Transverse colon (tissue), 4 donors: ENCODE measurements around the gene IFT81. TPM values are rescaled to one million over a fixed set of nuclear protein-coding genes. Genes with fewer than 3 reads are reported as not detected.
"Not testable (repeated sequence)": the region's sequence is repeated elsewhere in the genome, so short reads cannot be mapped to it uniquely, and the experiment has no call there.

Experiments
- DNase-seq: peaks from one replicate; pipeline ENCODE4 v3.0.0-alpha.2; 2019
- H3K27ac ChIP-seq, 4 donors: fragments of 200-600 bp; sonication (generic); 2 replicates each; pipeline ENCODE4 v1.5.1; 2016 to 2018; ENCODE audit warnings: inconsistent platforms in 4 of 4
- H3K27me3 ChIP-seq: fragments of 200-600 bp; sonication (generic); 2 replicates; pipeline ENCODE4 v1.5.1; 2017; ENCODE audit warnings: inconsistent platforms
- H3K36me3 ChIP-seq, 4 donors: fragments of 200-600 bp; sonication (generic); 2 replicates each; pipeline ENCODE4 v1.5.1; 2017 to 2019; ENCODE audit warnings: inconsistent platforms in 4 of 4
- H3K4me1 ChIP-seq, 4 donors: fragments of 200-600 bp; sonication (generic); 2 replicates each; pipeline ENCODE4 v1.5.1; 2017 to 2020; ENCODE audit warnings: inconsistent platforms in 4 of 4
- H3K4me3 ChIP-seq, 4 donors: fragments of 200-600 bp; sonication (generic); 1 replicate in 1 of 4; 2 replicates in 3 of 4; pipeline versions ENCODE4 v1.5.1 to v1.6.1; 2017 to 2019; ENCODE audit warnings: inconsistent platforms in 4 of 4
- H3K9me3 ChIP-seq, 2 donors: fragments of 200-600 bp; sonication (generic); 2 replicates each; pipeline ENCODE4 v1.5.1; 2017 to 2019; ENCODE audit warnings: inconsistent platforms in 2 of 2
- CTCF ChIP-seq, 5 experiments: fragments of 200-600 bp in 3 of 5; fragments of 450-650 bp in 2 of 5; sonication (generic) in 3 of 5; IDR thresholded peaks; 1 replicate in 2 of 5; 2 replicates in 3 of 5; pipeline ENCODE4 v1.5.1; 2016 to 2017; ENCODE audit warnings: antibody characterized with exemption in 5 of 5, inconsistent platforms in 3 of 5, mild to moderate bottlenecking in 2 of 5, moderate library complexity in 1 of 5
- EP300 ChIP-seq: sonication (generic); formaldehyde crosslinking; IDR thresholded peaks from one replicate; pipeline ENCODE4 v1.6.1; 2017; ENCODE audit warnings: antibody characterized with exemption, low read depth
- POLR2A ChIP-seq: fragments of 450-650 bp; IDR thresholded peaks from one replicate; pipeline ENCODE4 v1.6.1; 2016; ENCODE audit warnings: antibody characterized with exemption, mild to moderate bottlenecking, moderate library complexity
- POLR2AphosphoS5 ChIP-seq, 3 donors: sonication (generic); formaldehyde crosslinking; IDR thresholded peaks; one replicate each; pipeline ENCODE4 v1.6.1; 2016; ENCODE audit warnings: antibody characterized with exemption in 3 of 3
- WGBS, 2 donors: methylation state at CpG; one replicate each; pipeline ENCODE4 v1.1.5; 2018; ENCODE audit warnings: low coverage in 1 of 2; 5-methylcytosine and 5-hydroxymethylcytosine counted together
- in situ Hi-C, 4 donors: fragments of 200-750 bp; cut with MboI; loops; one replicate each; pipeline versions ENCODE4 v1.15.0 to v1.15.1; 2017; ENCODE audit warnings: low sequenced_read_pairs in 3 of 4, low pct_ligation_motif_present in 1 of 4, low pct_unique_long_range_greater_than_20kb in 1 of 4
- intact Hi-C: fragments of 100-400 bp; cut with DNase I; formaldehyde crosslinking; loops from one replicate; pipeline ENCODE4 v1.15.1; 2023; ENCODE audit warnings: low total_unique reads
- total RNA-seq, 4 donors: library from RNA; depleted of rRNA; stranded (reverse); fragments of >200 nt; gene quantifications; one replicate each; pipeline ENCODE4 v1.1.0, GENCODE V29; 2016

The IFT81 gene
- total RNA-seq, 4 donors from 2014 or later: 2.6 to 14.8 (median 6.4) TPM

- Histone ChIP-seq H3K27me3 (no peaks in the 10 kb centered on the region), H3K9me3 (no peaks in the 10 kb centered on the region), H3K4me3 (no peak overlapping the region), H3K27ac (no peak overlapping the region), H3K36me3 (peaks cover 0 to 10% (median 0%) of the 10 kb centered on the region in 4 donors), H3K4me1 (no peaks in the 10 kb centered on the region)
- intact Hi-C loops (no loop called here), in situ Hi-C loops (no loop called here)
- 86 to 95% methylated on average over 1 of the region's 1 CpG for WGBS, 2 donors
- DNase-seq: no peak
- no peak for TF ChIP-seq POLR2AphosphoS5 (IDR thresholded peaks at IDR 0.05)
- no peak for TF ChIP-seq POLR2A
- TF ChIP-seq CTCF (IDR thresholded peaks at IDR 0.05): no peak
- no peak for TF ChIP-seq EP300
Observed at GRCh38 chr12:110201995-110202394, 77.8 kb downstream of the IFT81 start.

- no peak overlapping the region for H3K27ac ChIP-seq
- DNase-seq: no peak
- no peak for TF ChIP-seq EP300
- no peak for TF ChIP-seq CTCF (IDR thresholded peaks at IDR 0.05)
- TF ChIP-seq POLR2AphosphoS5 (IDR thresholded peaks at IDR 0.05): no peak
- no peak for TF ChIP-seq POLR2A
- intact Hi-C loops (no loop called here), in situ Hi-C loops (no loop called here)
- peaks cover 0 to 10% (median 0%) of the 10 kb centered on the region in 4 donors for H3K36me3 ChIP-seq
- H3K9me3 ChIP-seq: no peaks in the 10 kb centered on the region
- no peaks in the 10 kb centered on the region for H3K4me1 ChIP-seq
- 93 to 100% methylated on average over 2 of the region's 2 CpGs for whole genome bisulfite sequencing, 2 donors
- H3K4me3 ChIP-seq: no peak overlapping the region
- H3K27me3 ChIP-seq: no peaks in the 10 kb centered on the region
Observed at GRCh38 chr12:110203546-110203945, 79.4 kb downstream of the IFT81 start.

- no peaks in the 10 kb centered on the region for H3K9me3 ChIP-seq
- H3K4me1 ChIP-seq: no peaks in the 10 kb centered on the region
- WGBS, 2 donors: 93 to 100% methylated on average over 2 of the region's 2 CpGs
- no peak overlapping the region for H3K4me3 ChIP-seq
- no peak for DNase-seq
- intact Hi-C loops (no loop called here), in situ Hi-C loops (no loop called here)
- TF ChIP-seq POLR2A: no peak
- TF ChIP-seq POLR2AphosphoS5 (IDR thresholded peaks at IDR 0.05): no peak
- TF ChIP-seq EP300: no peak
- H3K27ac ChIP-seq: no peak overlapping the region
- no peaks in the 10 kb centered on the region for H3K27me3 ChIP-seq
- peaks cover 0 to 10% (median 0%) of the 10 kb centered on the region in 4 donors for H3K36me3 ChIP-seq
Observed at GRCh38 chr12:110205931-110206330, 81.8 kb downstream of the IFT81 start.

- H3K36me3 ChIP-seq, in situ Hi-C loops, H3K4me3 ChIP-seq, H3K27me3 ChIP-seq, intact Hi-C loops, DNase-seq, H3K4me1 ChIP-seq, H3K9me3 ChIP-seq, H3K27ac ChIP-seq: not testable (repeated sequence)
- WGBS, 2 donors: 90 to 96% methylated on average over 8 to 10 of the region's 10 CpGs
Observed at GRCh38 chr12:110211639-110212536, 87.7 kb downstream of the IFT81 start.

- no peak for DNase-seq
- no peak overlapping the region for H3K27ac ChIP-seq
- in situ Hi-C loops: no loop called here
- intact Hi-C loops: no loop called here
- no peaks in the 10 kb centered on the region for H3K36me3 ChIP-seq
- no peaks in the 10 kb centered on the region for H3K27me3 ChIP-seq
- 78 to 83% methylated on average over 7 of the region's 7 CpGs for WGBS, 2 donors
- TF ChIP-seq POLR2AphosphoS5 (IDR thresholded peaks at IDR 0.05) (no peak), POLR2A (no peak), CTCF (IDR thresholded peaks at IDR 0.05) (no peak), EP300 (no peak)
- no peaks in the 10 kb centered on the region for H3K9me3 ChIP-seq
- H3K4me3 ChIP-seq: no peak overlapping the region
- H3K4me1 ChIP-seq: no peaks in the 10 kb centered on the region
Observed at GRCh38 chr12:110217996-110218674, 94.0 kb downstream of the IFT81 start.
